ENCODE measurements around the gene RIMBP2.
A peak's percentile ranks its signal among the peaks of the same experiment; 100 is the strongest.

RIMBP2 gene

GRCh38 chr12:130579231-130579630 is 136.9 kb downstream of the RIMBP2 start:
- TF ChIP-seq CTCF (IDR thresholded peaks at IDR 0.05; ENCODE audit: insufficient read depth, low read depth, low read length, missing control alignments): no peak
- DNase-seq (ENCODE audit: low read depth): no peak
- H3K4me3 ChIP-seq (ENCODE audit: low read depth, low read length): no peak overlapping the region

DNA sequence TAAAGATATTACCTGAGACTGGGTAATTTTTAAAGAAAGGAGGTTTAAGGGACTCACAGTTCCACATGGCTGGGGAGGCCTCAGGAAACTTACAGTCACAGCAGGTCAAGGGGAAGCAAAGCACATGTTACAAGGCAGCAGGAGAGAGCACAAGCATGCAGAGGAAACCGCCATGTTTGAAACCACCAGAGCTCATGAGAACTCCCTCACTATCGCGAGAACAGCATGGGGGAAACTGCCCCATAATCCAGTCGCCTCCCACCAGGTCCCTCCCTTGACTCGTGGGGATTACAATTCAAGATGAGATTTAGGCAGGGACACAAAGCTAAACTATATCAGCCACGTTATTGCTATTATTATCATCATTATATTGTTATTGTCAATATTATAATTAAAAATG is 138.7 kb downstream of the RIMBP2 start:
- no peak for TF ChIP-seq CTCF (IDR thresholded peaks at IDR 0.05; ENCODE audit: insufficient read depth, low read depth, low read length, missing control alignments)
- H3K4me3 ChIP-seq (ENCODE audit: low read depth, low read length): no peak overlapping the region
- no peak for DNase-seq (ENCODE audit: low read depth)

- no peak overlapping the region for H3K4me3 ChIP-seq (ENCODE audit: low read depth, low read length)
- TF ChIP-seq CTCF (IDR thresholded peaks at IDR 0.05; ENCODE audit: insufficient read depth, low read depth, low read length, missing control alignments): no peak
- DNase-seq (ENCODE audit: low read depth): no peak
These were observed 139.7 kb downstream of the RIMBP2 start for GRCh38 chr12:130576371-130576816.

DNA sequence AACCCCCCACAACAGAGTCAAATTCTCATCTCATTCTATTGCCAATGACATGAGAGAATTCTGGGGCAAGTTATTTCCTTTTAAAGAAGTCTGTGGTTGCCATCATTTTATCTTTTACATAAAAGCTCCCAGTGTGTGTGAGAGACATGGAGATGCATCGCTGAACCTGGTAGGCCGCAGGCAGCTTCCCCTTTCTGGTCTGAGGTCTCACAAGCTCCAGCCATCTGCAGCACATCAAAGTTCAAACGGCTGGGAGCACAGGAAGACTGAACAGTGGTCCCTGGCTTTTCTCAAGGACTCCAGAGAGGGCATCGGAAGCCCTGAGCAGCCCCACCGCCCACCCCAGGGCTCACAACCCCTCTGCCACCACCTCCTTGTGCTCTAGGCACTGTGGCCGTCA is 141.7 kb downstream of the RIMBP2 start:
- no peak overlapping the region for H3K4me3 ChIP-seq (ENCODE audit: low read depth, low read length)
- no peak for TF ChIP-seq CTCF (IDR thresholded peaks at IDR 0.05; ENCODE audit: insufficient read depth, low read depth, low read length, missing control alignments)
- peak; percentile 16 for DNase-seq (ENCODE audit: low read depth)

- no peak for TF ChIP-seq CTCF (IDR thresholded peaks at IDR 0.05; ENCODE audit: insufficient read depth, low read depth, low read length, missing control alignments)
- DNase-seq (ENCODE audit: low read depth): no peak
- H3K4me3 ChIP-seq (ENCODE audit: low read depth, low read length): no peak overlapping the region
These were observed 142.3 kb downstream of the RIMBP2 start for GRCh38 chr12:130573766-130574165.

GRCh38 chr12:130573235-130573634 is 142.9 kb downstream of the RIMBP2 start:
- DNase-seq (ENCODE audit: low read depth): no peak

More at GRCh38 chr12:130573235-130573634, 142.9 kb downstream of the RIMBP2 start:
- H3K4me3 ChIP-seq (ENCODE audit: low read depth, low read length): no peak overlapping the region
- TF ChIP-seq CTCF (IDR thresholded peaks at IDR 0.05; ENCODE audit: insufficient read depth, low read depth, low read length, missing control alignments): no peak

Data from GM12865 (cell line).